ENCODE measurements around the gene MAPKBP1.

Gene MAPKBP1

DNA sequence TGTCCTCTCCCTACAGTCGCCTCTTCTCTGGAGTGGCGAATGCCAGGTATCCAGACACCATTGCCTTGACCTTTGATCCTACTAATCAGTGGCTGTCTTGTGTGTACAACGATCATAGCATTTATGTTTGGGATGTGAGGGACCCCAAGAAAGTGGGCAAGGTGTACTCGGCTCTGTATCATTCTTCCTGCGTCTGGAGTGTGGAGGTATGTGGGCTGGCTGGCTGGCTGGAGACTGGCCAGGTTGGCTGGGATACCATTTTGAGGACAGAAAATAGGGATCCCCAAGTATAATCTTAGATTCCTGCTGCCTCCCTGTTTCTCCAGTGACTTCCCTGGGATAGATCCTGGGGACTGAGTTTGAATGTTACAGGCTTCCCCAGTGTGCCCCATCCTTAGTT lies 40.2 kb downstream of the MAPKBP1 start:
- no peak for TF ChIP-seq CTCF (IDR thresholded peaks at IDR 0.05; ENCODE audit: low read depth, low read length, missing control alignments)
- H3K4me3 ChIP-seq (ENCODE audit: low read depth, low read length) = no peak overlapping the region
- no peak for DNase-seq (ENCODE audit: low read depth)

DNA sequence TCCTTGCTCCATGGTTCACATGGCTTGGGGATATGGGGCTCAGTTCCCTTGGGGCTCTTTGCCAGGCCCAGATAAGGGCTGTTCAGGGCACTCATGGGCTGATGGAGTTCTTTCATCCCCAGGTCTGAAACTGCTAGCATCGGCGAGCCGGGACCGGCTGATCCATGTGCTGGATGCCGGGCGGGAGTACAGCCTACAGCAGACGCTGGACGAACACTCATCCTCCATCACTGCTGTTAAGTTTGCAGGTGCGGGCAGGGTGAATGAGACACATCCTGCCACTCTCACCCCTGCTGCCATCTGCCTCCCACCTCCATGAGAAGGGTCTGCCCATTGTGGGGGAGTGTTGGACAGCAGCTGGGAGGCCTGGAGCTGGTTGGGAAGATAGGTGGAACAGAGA lies 42.5 kb downstream of the MAPKBP1 start:
- TF ChIP-seq CTCF (IDR thresholded peaks at IDR 0.05; ENCODE audit: low read depth, low read length, missing control alignments) = no peak
- DNase-seq (ENCODE audit: low read depth) = no peak

DNA sequence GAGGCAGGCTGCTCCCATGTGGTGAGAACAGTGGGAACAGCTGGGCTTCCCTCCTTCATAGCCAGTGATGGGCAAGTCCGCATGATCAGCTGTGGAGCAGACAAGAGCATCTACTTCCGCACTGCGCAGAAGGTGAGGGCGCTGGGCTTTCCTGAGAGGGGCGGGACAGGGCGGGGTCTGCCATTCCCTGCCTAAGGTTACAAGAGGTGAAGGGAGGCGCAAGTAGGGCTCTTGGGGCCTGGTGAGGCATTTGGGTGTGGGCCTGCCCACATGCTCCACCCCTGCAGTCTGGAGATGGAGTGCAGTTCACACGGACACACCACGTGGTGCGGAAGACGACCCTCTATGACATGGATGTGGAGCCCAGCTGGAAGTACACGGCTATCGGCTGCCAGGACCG lies 43.0 kb downstream of the MAPKBP1 start:
- no peak for DNase-seq (ENCODE audit: low read depth)
- no peak for TF ChIP-seq CTCF (IDR thresholded peaks at IDR 0.05; ENCODE audit: low read depth, low read length, missing control alignments)
- no peak overlapping the region for H3K4me3 ChIP-seq (ENCODE audit: low read depth, low read length)

More for the DNA sequence above, 42.5 kb downstream of the MAPKBP1 start:
- no peak overlapping the region for H3K4me3 ChIP-seq (ENCODE audit: low read depth, low read length)

DNA sequence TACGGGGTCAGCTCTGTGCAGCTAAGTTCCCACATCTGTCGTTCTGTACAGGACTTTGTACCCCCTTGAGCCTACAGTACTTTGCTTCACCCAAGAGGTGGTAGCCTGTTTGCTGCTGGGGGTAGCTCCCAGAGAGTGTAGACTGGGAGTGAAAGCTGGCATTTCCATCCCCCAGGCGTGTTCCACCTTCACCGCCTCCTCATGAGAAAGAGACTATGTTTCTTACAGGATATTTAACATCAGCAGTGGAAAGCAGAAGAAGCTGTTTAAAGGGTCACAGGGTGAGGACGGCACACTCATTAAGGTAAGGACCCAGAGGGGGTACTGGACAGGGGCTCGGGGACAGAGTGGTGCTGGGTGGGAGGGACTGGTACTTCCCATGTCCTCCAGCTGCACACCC lies 43.5 kb downstream of the MAPKBP1 start:
- no peak for DNase-seq (ENCODE audit: low read depth)
- no peak for TF ChIP-seq CTCF (IDR thresholded peaks at IDR 0.05; ENCODE audit: low read depth, low read length, missing control alignments)

GRCh38 chr15:41819455-41820050 lies 45.3 kb downstream of the MAPKBP1 start:
- H3K4me3 ChIP-seq (ENCODE audit: low read depth, low read length) = no peak overlapping the region
- DNase-seq (ENCODE audit: low read depth) = no peak
- TF ChIP-seq CTCF (IDR thresholded peaks at IDR 0.05; ENCODE audit: low read depth, low read length, missing control alignments) = no peak

More for the DNA sequence above, 43.5 kb downstream of the MAPKBP1 start:
- H3K4me3 ChIP-seq (ENCODE audit: low read depth, low read length) = no peak overlapping the region

GRCh38 chr15:41820791-41821423 lies 46.6 kb downstream of the MAPKBP1 start:
- TF ChIP-seq CTCF (IDR thresholded peaks at IDR 0.05; ENCODE audit: low read depth, low read length, missing control alignments) = no peak
- DNase-seq (ENCODE audit: low read depth) = no peak
- no peak overlapping the region for H3K4me3 ChIP-seq (ENCODE audit: low read depth, low read length)

GRCh38 chr15:41821831-41822230 lies 47.5 kb downstream of the MAPKBP1 start:
- no peak overlapping the region for H3K4me3 ChIP-seq (ENCODE audit: low read depth, low read length)
- no peak for DNase-seq (ENCODE audit: low read depth)
- TF ChIP-seq CTCF (IDR thresholded peaks at IDR 0.05; ENCODE audit: low read depth, low read length, missing control alignments) = no peak

All from GM12864 (cell line).